Measurements from ENCODE around the gene STAC3.

STAC3 gene

GRCh38 chr12:57218030-57218853 is 32.7 kb downstream of the STAC3 start:
- no peak for DNase-seq (ENCODE audit: low spot score)
- Mint-ChIP-seq H3K27me3 (ENCODE audit: low read depth) (peaks cover 85% of the 10 kb centered on the region), H3K27ac (no peak overlapping the region), H3K36me3 (ENCODE audit: low read depth) (no peaks in the 10 kb centered on the region), H3K9me3 (no peaks in the 10 kb centered on the region), H3K4me3 (no peak overlapping the region), H3K4me1 (ENCODE audit: low read depth) (peaks cover 37% of the 10 kb centered on the region)

- H3K36me3 Mint-ChIP-seq (ENCODE audit: low read depth), result no peaks in the 10 kb centered on the region
- H3K9me3 Mint-ChIP-seq, result no peaks in the 10 kb centered on the region
- peaks cover 34% of the 10 kb centered on the region for H3K4me1 Mint-ChIP-seq (ENCODE audit: low read depth)
- no peak for DNase-seq (ENCODE audit: low spot score)
- H3K27me3 Mint-ChIP-seq (ENCODE audit: low read depth), result peaks cover 75% of the 10 kb centered on the region
- peak overlapping the region; percentile 88 for H3K4me3 Mint-ChIP-seq
- no peak overlapping the region for H3K27ac Mint-ChIP-seq
Observed at GRCh38 chr12:57216921-57217879, 33.8 kb downstream of the STAC3 start.

GRCh38 chr12:57216014-57216911 is 34.7 kb downstream of the STAC3 start, which contains the start of gene NXPH4:
TSS of gene NXPH4 (plus strand) at chr12:57216794. CDS start at chr12:57216970, 176 bp downstream.
- H3K9me3 Mint-ChIP-seq, result no peaks in the 10 kb centered on the region
- peaks cover 34% of the 10 kb centered on the region for H3K4me1 Mint-ChIP-seq (ENCODE audit: low read depth)
- peaks cover 67% of the 10 kb centered on the region for H3K27me3 Mint-ChIP-seq (ENCODE audit: low read depth)
- H3K36me3 Mint-ChIP-seq (ENCODE audit: low read depth), result no peaks in the 10 kb centered on the region
- H3K4me3 Mint-ChIP-seq, result peak within 1 kb of the TSS; percentile 88
- H3K27ac Mint-ChIP-seq, result peak within 1 kb of the TSS; percentile 53
- DNase-seq (ENCODE audit: low spot score), result peak; percentile 48

DNA sequence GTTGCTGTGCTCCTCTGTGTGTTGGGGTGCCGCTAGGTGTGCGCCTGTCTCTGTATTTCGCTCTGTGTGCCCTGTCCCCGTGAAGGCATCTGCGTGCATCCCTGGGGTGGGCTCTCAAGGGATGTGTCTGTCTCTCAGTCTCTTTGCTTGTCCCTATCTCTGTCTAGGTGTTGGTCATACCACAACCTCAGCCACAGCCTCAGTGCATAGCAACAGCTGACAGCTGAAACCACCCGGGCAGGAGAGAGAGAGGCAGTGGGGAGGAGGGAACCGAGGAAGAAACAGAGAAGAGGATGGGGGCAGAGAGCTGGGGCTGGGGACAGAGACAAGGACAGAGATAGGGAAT is 35.3 kb downstream of the STAC3 start:
- DNase-seq (ENCODE audit: low spot score), result no peak
- Mint-ChIP-seq H3K4me1 (ENCODE audit: low read depth) (peaks cover 29% of the 10 kb centered on the region), H3K27ac (peak overlapping the region; percentile 53), H3K36me3 (ENCODE audit: low read depth) (no peaks in the 10 kb centered on the region), H3K27me3 (ENCODE audit: low read depth) (peaks cover 61% of the 10 kb centered on the region), H3K4me3 (peak overlapping the region; percentile 78), H3K9me3 (no peaks in the 10 kb centered on the region)

- H3K36me3 Mint-ChIP-seq (ENCODE audit: low read depth), result no peaks in the 10 kb centered on the region
- H3K4me1 Mint-ChIP-seq (ENCODE audit: low read depth), result peaks cover 29% of the 10 kb centered on the region
- H3K27ac Mint-ChIP-seq, result no peak overlapping the region
- DNase-seq (ENCODE audit: low spot score), result no peak
- peak overlapping the region; percentile 37 for H3K4me3 Mint-ChIP-seq
- peaks cover 58% of the 10 kb centered on the region for H3K27me3 Mint-ChIP-seq (ENCODE audit: low read depth)
- H3K9me3 Mint-ChIP-seq, result no peaks in the 10 kb centered on the region
Observed at GRCh38 chr12:57215065-57215464, 35.9 kb downstream of the STAC3 start.

GRCh38 chr12:57214398-57214781 is 36.6 kb downstream of the STAC3 start:
- DNase-seq (ENCODE audit: low spot score), result peak; percentile 63
- H3K27me3 Mint-ChIP-seq (ENCODE audit: low read depth), result peaks cover 53% of the 10 kb centered on the region
- peak overlapping the region; percentile 37 for H3K4me3 Mint-ChIP-seq
- H3K27ac Mint-ChIP-seq, result no peak overlapping the region
- no peaks in the 10 kb centered on the region for H3K9me3 Mint-ChIP-seq
- H3K4me1 Mint-ChIP-seq (ENCODE audit: low read depth), result peaks cover 29% of the 10 kb centered on the region
- H3K36me3 Mint-ChIP-seq (ENCODE audit: low read depth), result no peaks in the 10 kb centered on the region

GRCh38 chr12:57213763-57214397 is 37.1 kb downstream of the STAC3 start:
- Mint-ChIP-seq H3K36me3 (ENCODE audit: low read depth) (no peaks in the 10 kb centered on the region), H3K4me3 (no peak overlapping the region), H3K4me1 (ENCODE audit: low read depth) (peaks cover 29% of the 10 kb centered on the region), H3K9me3 (no peaks in the 10 kb centered on the region), H3K27ac (no peak overlapping the region), H3K27me3 (ENCODE audit: low read depth) (peaks cover 48% of the 10 kb centered on the region)
- DNase-seq (ENCODE audit: low spot score), result no peak

GRCh38 chr12:57213058-57213715 is 37.8 kb downstream of the STAC3 start:
- Mint-ChIP-seq H3K27ac (no peak overlapping the region), H3K36me3 (ENCODE audit: low read depth) (no peaks in the 10 kb centered on the region), H3K9me3 (no peaks in the 10 kb centered on the region), H3K4me3 (no peak overlapping the region), H3K27me3 (ENCODE audit: low read depth) (peaks cover 41% of the 10 kb centered on the region), H3K4me1 (ENCODE audit: low read depth) (peaks cover 29% of the 10 kb centered on the region)
- DNase-seq (ENCODE audit: low spot score), result peak; percentile 74

DNA sequence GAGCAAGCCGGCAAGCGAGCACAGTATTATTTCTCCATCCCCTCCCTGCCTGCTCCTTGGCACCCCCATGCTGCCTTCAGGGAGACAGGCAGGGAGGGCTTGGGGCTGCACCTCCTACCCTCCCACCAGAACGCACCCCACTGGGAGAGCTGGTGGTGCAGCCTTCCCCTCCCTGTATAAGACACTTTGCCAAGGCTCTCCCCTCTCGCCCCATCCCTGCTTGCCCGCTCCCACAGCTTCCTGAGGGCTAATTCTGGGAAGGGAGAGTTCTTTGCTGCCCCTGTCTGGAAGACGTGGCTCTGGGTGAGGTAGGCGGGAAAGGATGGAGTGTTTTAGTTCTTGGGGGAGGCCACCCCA is 38.3 kb downstream of the STAC3 start:
- Mint-ChIP-seq H3K4me3 (no peak overlapping the region), H3K4me1 (ENCODE audit: low read depth) (peaks cover 29% of the 10 kb centered on the region), H3K27ac (no peak overlapping the region), H3K36me3 (ENCODE audit: low read depth) (no peaks in the 10 kb centered on the region), H3K9me3 (no peaks in the 10 kb centered on the region), H3K27me3 (ENCODE audit: low read depth) (peaks cover 36% of the 10 kb centered on the region)
- no peak for DNase-seq (ENCODE audit: low spot score)

- no peak overlapping the region for H3K4me3 Mint-ChIP-seq
- H3K9me3 Mint-ChIP-seq, result no peaks in the 10 kb centered on the region
- H3K27me3 Mint-ChIP-seq (ENCODE audit: low read depth), result peaks cover 30% of the 10 kb centered on the region
- DNase-seq (ENCODE audit: low spot score), result no peak
- H3K4me1 Mint-ChIP-seq (ENCODE audit: low read depth), result peaks cover 24% of the 10 kb centered on the region
- H3K36me3 Mint-ChIP-seq (ENCODE audit: low read depth), result no peaks in the 10 kb centered on the region
- H3K27ac Mint-ChIP-seq, result no peak overlapping the region
Observed at GRCh38 chr12:57211791-57212700, 38.9 kb downstream of the STAC3 start.

DNA sequence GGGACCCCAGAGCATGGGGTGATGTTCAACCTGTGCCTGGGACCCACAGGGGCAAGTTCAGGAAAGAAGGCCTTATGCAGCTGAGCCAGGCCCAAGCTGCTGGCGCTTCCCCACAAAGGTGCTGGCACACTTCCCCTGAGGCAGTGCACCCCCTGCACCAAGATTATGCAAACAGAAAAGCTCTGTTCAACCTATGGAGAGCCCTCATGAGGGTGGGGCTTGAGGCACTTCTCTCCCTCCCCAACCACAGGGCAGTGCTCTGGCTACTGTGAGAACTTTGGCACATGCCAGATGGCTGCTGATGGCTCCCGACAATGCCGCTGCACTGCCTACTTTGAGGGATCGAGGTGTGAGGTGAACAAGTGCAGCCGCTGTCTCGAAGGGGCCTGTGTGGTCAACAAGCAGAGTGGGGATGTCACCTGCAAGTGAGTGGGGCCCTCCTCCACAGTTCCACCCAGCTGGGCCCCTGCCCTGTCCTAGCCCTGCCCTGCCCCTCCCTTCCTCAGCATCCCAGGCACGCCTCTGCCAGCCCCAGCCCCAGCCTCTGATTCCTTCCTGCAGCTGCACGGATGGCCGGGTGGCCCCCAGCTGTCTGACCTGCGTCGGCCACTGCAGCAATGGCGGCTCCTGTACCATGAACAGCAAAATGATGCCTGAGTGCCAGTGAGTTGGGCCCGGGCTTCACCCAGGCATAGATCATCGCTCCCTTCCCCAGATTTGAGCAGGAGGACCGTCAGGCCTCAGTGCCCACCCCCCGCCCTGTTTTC is 39.9 kb downstream of the STAC3 start:
- H3K4me1 Mint-ChIP-seq (ENCODE audit: low read depth), result peaks cover 24% of the 10 kb centered on the region
- H3K9me3 Mint-ChIP-seq, result no peaks in the 10 kb centered on the region
- no peak overlapping the region for H3K4me3 Mint-ChIP-seq
- no peak overlapping the region for H3K27ac Mint-ChIP-seq
- peaks cover 29% of the 10 kb centered on the region for H3K27me3 Mint-ChIP-seq (ENCODE audit: low read depth)
- H3K36me3 Mint-ChIP-seq (ENCODE audit: low read depth), result no peaks in the 10 kb centered on the region
- no peak for DNase-seq (ENCODE audit: low spot score)
